ENCODE data around the gene GNPDA1. TPM values are rescaled to one million over a fixed set of nuclear protein-coding genes. Genes with fewer than 3 reads are reported as not detected.

GNPDA1 gene
- total RNA-seq, 4 donors from 2014 or later = 16.0 to 46.9 (median 35.4) TPM

DNA sequence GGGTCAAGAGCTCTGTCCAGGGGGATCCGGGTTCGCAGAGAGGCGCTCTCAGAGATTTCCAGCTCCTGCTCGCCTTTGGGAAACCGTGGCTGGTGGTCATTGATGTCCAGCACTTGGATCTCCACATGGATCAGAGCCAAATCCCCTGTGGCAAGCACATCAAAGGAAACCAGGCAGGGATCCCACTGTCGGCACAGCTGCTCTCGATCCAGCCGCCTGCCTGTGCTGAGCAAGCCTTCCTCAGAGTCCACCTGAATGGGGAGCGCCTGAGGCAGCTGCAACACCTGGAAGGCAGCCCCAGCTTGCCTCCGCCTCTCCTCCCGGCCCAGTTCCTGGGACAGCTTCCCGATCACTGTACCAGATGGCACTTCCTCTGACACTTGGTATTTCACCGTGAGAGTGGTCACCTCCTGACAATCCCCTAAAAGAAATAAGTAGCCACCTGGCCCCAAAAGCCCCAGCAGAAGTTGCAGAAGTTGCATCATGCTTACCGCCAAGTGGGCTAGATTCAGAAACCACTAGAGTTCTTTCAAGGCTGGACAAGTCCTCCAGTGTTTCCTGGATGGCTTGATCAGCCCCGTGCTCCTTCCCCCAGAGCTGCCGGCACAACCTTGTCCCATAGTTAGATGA, 55.3 kb downstream of the GNPDA1 start:
- TF ChIP-seq, protein P1, sequence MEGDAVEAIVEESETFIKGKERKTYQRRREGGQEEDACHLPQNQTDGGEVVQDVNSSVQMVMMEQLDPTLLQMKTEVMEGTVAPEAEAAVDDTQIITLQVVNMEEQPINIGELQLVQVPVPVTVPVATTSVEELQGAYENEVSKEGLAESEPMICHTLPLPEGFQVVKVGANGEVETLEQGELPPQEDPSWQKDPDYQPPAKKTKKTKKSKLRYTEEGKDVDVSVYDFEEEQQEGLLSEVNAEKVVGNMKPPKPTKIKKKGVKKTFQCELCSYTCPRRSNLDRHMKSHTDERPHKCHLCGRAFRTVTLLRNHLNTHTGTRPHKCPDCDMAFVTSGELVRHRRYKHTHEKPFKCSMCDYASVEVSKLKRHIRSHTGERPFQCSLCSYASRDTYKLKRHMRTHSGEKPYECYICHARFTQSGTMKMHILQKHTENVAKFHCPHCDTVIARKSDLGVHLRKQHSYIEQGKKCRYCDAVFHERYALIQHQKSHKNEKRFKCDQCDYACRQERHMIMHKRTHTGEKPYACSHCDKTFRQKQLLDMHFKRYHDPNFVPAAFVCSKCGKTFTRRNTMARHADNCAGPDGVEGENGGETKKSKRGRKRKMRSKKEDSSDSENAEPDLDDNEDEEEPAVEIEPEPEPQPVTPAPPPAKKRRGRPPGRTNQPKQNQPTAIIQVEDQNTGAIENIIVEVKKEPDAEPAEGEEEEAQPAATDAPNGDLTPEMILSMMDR (IDR thresholded peaks at IDR 0.05; ENCODE audit: low read depth) = no peak

DNA sequence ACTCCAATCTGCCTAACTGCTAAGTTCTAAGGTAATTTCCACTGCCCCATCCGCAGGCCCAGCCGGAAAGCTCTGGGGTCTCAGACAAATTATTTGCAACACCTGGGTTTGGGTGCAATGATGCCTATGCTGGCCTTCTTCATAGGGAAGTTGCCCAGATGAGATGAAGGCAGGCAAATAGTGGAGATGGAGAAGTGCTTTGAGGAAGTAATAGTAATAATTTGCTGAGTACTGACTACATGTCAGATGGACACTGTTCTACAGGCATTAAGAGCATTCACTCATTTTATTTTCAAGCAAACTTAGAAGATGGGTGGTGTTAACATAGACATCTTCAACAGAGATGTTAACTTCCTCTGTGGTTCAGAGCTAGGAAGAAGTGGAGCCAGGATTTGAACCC, 58.6 kb downstream of the GNPDA1 start:
- TF ChIP-seq, protein P1 (IDR thresholded peaks at IDR 0.05; ENCODE audit: low read depth) = no peak

DNA sequence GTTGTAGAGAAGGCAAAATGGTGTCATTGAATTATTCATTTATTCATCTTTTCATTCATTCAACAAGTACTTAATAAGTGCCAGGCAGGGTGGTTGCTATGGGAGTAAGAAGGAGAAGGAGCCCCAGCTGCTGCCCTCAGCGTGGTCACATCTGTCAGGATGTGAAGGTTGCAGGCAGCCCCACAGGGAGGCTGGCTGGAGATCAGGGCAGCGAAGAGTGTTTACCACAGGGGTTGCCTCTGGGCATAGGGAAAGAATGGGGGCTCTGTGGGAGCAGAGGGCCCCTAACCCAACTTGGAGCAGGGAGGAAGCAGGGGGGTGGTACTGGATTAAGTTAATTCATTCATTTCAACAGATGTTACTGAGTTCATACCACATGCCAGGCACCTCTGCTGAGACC, 60.8 kb downstream of the GNPDA1 start:
- TF ChIP-seq, protein P1 (IDR thresholded peaks at IDR 0.05; ENCODE audit: low read depth) = no peak

DNA sequence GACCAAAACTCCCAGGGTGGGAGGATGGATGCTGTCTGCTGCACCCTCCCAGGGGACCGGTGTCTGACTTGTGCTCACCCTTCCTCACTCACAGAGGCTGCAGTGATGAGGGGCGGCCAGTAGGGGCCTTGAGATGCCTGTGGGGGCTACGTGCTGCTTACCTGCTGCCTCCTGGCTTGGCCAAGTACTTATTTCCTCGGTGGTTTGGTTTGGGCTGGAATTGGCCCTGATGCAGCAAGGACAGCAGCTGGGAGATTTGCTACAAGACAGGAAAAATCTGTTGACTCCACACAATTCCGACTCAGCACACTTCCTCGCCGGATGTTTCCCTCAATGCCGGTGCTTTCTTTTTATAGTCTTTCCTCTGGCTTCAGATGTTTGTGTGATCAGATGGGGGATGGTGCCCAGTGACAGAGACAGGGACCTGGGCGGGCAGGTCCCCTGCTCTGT, 61.5 kb downstream of the GNPDA1 start:
- TF ChIP-seq, protein P1 (IDR thresholded peaks at IDR 0.05; ENCODE audit: low read depth) = no peak

Other genes starting within 250 kb of the GNPDA1 start
- 10 to 100 TPM in 3 of 4 donors, 1 to 10 TPM in 1; 9.5 to 96.8 (median 19.6) TPM for gene PCDH1, start 134.6 kb downstream of the GNPDA1 start, total RNA-seq
- gene DELE1, start 89.2 kb downstream of the GNPDA1 start, total RNA-seq = 10 to 100 TPM; 46.3 to 88.9 (median 77.6) TPM
- gene PCDH12, start 54.8 kb downstream of the GNPDA1 start, total RNA-seq = 1 to 10 TPM; 2.4 to 5.5 (median 2.5) TPM
- 100 to 1,000 TPM in 1 of 4 donors, 10 to 100 TPM in 3; 28.1 to 111 (median 63.3) TPM for gene RNF14, start 43.9 kb downstream of the GNPDA1 start, total RNA-seq
- 100 to 1,000 TPM in 2 of 4 donors, 10 to 100 TPM in 2; 91.7 to 101 (median 97.0) TPM for gene NDFIP1, start 95.8 kb upstream of the GNPDA1 start, total RNA-seq